ENCODE results near the gene LRFN3. TPM values are rescaled to one million over a fixed set of nuclear protein-coding genes. Genes with fewer than 3 reads are reported as not detected.
"Not testable (repeated sequence)": the region's sequence is repeated elsewhere in the genome, so short reads cannot be mapped to it uniquely, and the experiment has no call there.

The LRFN3 gene
- total RNA-seq, 1 experiment from 2014 or later = 14.6 TPM

DNA sequence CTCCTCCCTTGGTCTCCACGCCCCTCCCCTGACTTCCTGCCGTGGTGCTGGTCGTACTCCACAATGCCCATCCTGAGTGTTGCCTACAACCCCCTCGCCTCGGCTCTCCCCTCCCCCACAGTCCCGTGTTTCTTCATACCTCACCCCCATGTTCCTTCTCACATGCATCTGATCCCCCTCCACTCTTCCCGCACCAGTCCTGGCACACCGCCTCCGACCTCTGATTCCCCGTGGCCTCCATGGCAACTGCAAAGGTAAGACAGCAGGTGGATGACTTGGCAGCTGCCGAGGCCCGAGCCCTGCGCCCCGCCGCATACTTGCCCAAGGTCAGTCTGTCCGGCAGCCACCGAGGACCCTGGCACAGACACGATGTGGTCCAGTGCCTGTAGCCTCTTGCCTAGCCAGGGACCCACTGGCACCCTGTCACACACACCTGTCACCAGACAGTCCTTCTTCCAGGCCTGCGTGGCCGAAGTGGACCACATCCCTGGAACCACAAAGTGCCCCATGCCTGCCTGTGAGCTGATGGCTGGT is 42.7 kb downstream of the LRFN3 start:
- TF ChIP-seq EZH2 (IDR thresholded peaks at IDR 0.05; ENCODE audit: borderline replicate concordance, low read depth, low read length, poor library complexity, severe bottlenecking) = no peak
- TF ChIP-seq CTCF (conservative IDR thresholded peaks at IDR 0.05; ENCODE audit: low read depth, low read length) = no peak
- CTCF ChIA-PET = no interaction called here
- POLR2A ChIA-PET (ENCODE audit: low non-redundant PET) = no interaction called here

GRCh38 chr19:35980997-35981396 is 44.8 kb downstream of the LRFN3 start:
- H3K9me3 ChIP-seq (ENCODE audit: low read depth, low read length, poor library complexity, severe bottlenecking); DNase-seq (ENCODE audit: low spot score); H3K4me3 ChIP-seq (ENCODE audit: low read depth, low read length, poor library complexity, severe bottlenecking); intact Hi-C loops (cut with micrococcal nuclease; ENCODE audit: unreplicated experiment); H3K36me3 ChIP-seq (ENCODE audit: insufficient read depth, low read length, poor library complexity, severe bottlenecking); H3K4me1 ChIP-seq (ENCODE audit: insufficient read depth, low read length, poor library complexity, severe bottlenecking); BruUV-seq (replicated peaks); H3K27me3 ChIP-seq (replicated peaks; ENCODE audit: insufficient read depth, low read depth, low read length, poor library complexity); H3K27ac ChIP-seq (ENCODE audit: low read depth, low read length, poor library complexity, severe bottlenecking): not testable (repeated sequence)
- ChIA-PET CTCF (interaction anchor here (0.7 kb wide), 1 partner anchor 197 kb away, joined by 4 read pairs; no protein-coding TSS in a partner anchor), POLR2A (ENCODE audit: low non-redundant PET) (interaction anchor here (0.6 kb wide), 1 partner anchor 1303 kb away, joined by 3 read pairs; the partner anchor contains the start of gene ZNF302)

More for the DNA sequence above, 42.7 kb downstream of the LRFN3 start:
- Histone ChIP-seq H3K4me3 (ENCODE audit: low read depth, low read length, poor library complexity, severe bottlenecking) (no peak overlapping the region), H3K27me3 (replicated peaks; ENCODE audit: insufficient read depth, low read depth, low read length, poor library complexity) (no peaks in the 10 kb centered on the region), H3K27ac (ENCODE audit: low read depth, low read length, poor library complexity, severe bottlenecking) (no peak overlapping the region), H3K9me3 (ENCODE audit: low read depth, low read length, poor library complexity, severe bottlenecking) (no peaks in the 10 kb centered on the region), H3K4me1 (ENCODE audit: insufficient read depth, low read length, poor library complexity, severe bottlenecking) (no peaks in the 10 kb centered on the region), H3K36me3 (ENCODE audit: insufficient read depth, low read length, poor library complexity, severe bottlenecking) (no peaks in the 10 kb centered on the region)
- no peak for DNase-seq (ENCODE audit: low spot score)
- intact Hi-C loops (cut with micrococcal nuclease; ENCODE audit: unreplicated experiment) = no loop called here
- BruUV-seq (replicated peaks) = no TSS peak

GRCh38 chr19:35983177-35983576 is 47.0 kb downstream of the LRFN3 start:
- CTCF ChIA-PET = no interaction called here
- DNase-seq (ENCODE audit: low spot score) = no peak
- intact Hi-C loops (cut with micrococcal nuclease; ENCODE audit: unreplicated experiment) = no loop called here
- no peak overlapping the region for H3K27ac ChIP-seq (ENCODE audit: low read depth, low read length, poor library complexity, severe bottlenecking)
- H3K4me1 ChIP-seq (ENCODE audit: insufficient read depth, low read length, poor library complexity, severe bottlenecking) = peaks cover 8% of the 10 kb centered on the region
- TF ChIP-seq CTCF (conservative IDR thresholded peaks at IDR 0.05; ENCODE audit: low read depth, low read length) (no peak), EZH2 (IDR thresholded peaks at IDR 0.05; ENCODE audit: borderline replicate concordance, low read depth, low read length, poor library complexity, severe bottlenecking) (no peak)
- POLR2A ChIA-PET (ENCODE audit: low non-redundant PET) = no interaction called here
- H3K27me3 ChIP-seq (replicated peaks; ENCODE audit: insufficient read depth, low read depth, low read length, poor library complexity) = peaks cover 7% of the 10 kb centered on the region
- H3K36me3 ChIP-seq (ENCODE audit: insufficient read depth, low read length, poor library complexity, severe bottlenecking) = no peaks in the 10 kb centered on the region
- BruUV-seq (replicated peaks) = no TSS peak
- no peak overlapping the region for H3K4me3 ChIP-seq (ENCODE audit: low read depth, low read length, poor library complexity, severe bottlenecking)
- no peaks in the 10 kb centered on the region for H3K9me3 ChIP-seq (ENCODE audit: low read depth, low read length, poor library complexity, severe bottlenecking)

- intact Hi-C loops (cut with micrococcal nuclease; ENCODE audit: unreplicated experiment) = no loop called here
- peaks cover 7% of the 10 kb centered on the region for H3K27me3 ChIP-seq (replicated peaks; ENCODE audit: insufficient read depth, low read depth, low read length, poor library complexity)
- H3K36me3 ChIP-seq (ENCODE audit: insufficient read depth, low read length, poor library complexity, severe bottlenecking) = no peaks in the 10 kb centered on the region
- POLR2A ChIA-PET (ENCODE audit: low non-redundant PET) = no interaction called here
- H3K4me1 ChIP-seq (ENCODE audit: insufficient read depth, low read length, poor library complexity, severe bottlenecking) = peaks cover 8% of the 10 kb centered on the region
- no peak overlapping the region for H3K4me3 ChIP-seq (ENCODE audit: low read depth, low read length, poor library complexity, severe bottlenecking)
- DNase-seq (ENCODE audit: low spot score) = no peak
- no TSS peak for BruUV-seq (replicated peaks)
- TF ChIP-seq CTCF (conservative IDR thresholded peaks at IDR 0.05; ENCODE audit: low read depth, low read length) (no peak), EZH2 (IDR thresholded peaks at IDR 0.05; ENCODE audit: borderline replicate concordance, low read depth, low read length, poor library complexity, severe bottlenecking) (no peak)
- CTCF ChIA-PET = no interaction called here
- H3K27ac ChIP-seq (ENCODE audit: low read depth, low read length, poor library complexity, severe bottlenecking) = no peak overlapping the region
- H3K9me3 ChIP-seq (ENCODE audit: low read depth, low read length, poor library complexity, severe bottlenecking) = no peaks in the 10 kb centered on the region
These were observed 49.9 kb downstream of the LRFN3 start for GRCh38 chr19:35986111-35986510.

Measured in A673 (cell line).